GM12891 (cell line): ENCODE results near the gene SYNC.

Experiments used
- DNase-seq: peaks from one replicate; pipeline ENCODE4 v3.0.0; 2011; ENCODE audit warnings: low spot score; ENCODE audit not compliant: insufficient read length
- FAIRE-seq: peaks from 2 replicates; lab custom pipeline; 2011; peaks lifted over from hg19 to GRCh38; lab: Jason Lieb, UNC
- PAX5 ChIP-seq: IDR thresholded peaks from 2 replicates; pipeline ENCODE4 v1.6.1; 2011; ENCODE audit warnings: low read length, moderate library complexity, mild to moderate bottlenecking; ENCODE audit not compliant: insufficient read depth, severe bottlenecking
- POLR2A ChIP-seq: IDR thresholded peaks from 2 replicates; pipeline ENCODE4 v1.6.1; 2011; ENCODE audit warnings: low read depth, low read length, control low read depth
- POLR2AphosphoS5 ChIP-seq: IDR thresholded peaks from 2 replicates; pipeline ENCODE4 v1.6.1; 2011; ENCODE audit warnings: low read depth, low read length, control low read depth
- POU2F2 ChIP-seq: IDR thresholded peaks from 2 replicates; pipeline ENCODE4 v1.6.1; 2011; ENCODE audit warnings: low read depth, mild to moderate bottlenecking, control low read depth, low read length, moderate library complexity
- SPI1 ChIP-seq: IDR thresholded peaks from 2 replicates; pipeline ENCODE4 v1.6.1; 2011; ENCODE audit warnings: low read depth, low read length, control low read depth
- TAF1 ChIP-seq: IDR thresholded peaks from 2 replicates; pipeline ENCODE4 v1.6.1; 2011; ENCODE audit warnings: low read depth, low read length, control low read depth

SYNC gene

GRCh38 chr1:32742199-32742947 lies 39.8 kb upstream of the SYNC start:
- FAIRE-seq = no peak
- TF ChIP-seq POU2F2 (no peak), POLR2AphosphoS5 (no peak), TAF1 (no peak), PAX5 (no peak), SPI1 (no peak), POLR2A (no peak)
- no peak for DNase-seq

GRCh38 chr1:32741413-32742198 lies 39.0 kb upstream of the SYNC start:
- no peak for FAIRE-seq
- TF ChIP-seq SPI1 (no peak), PAX5 (no peak), POU2F2 (no peak), POLR2A (no peak), TAF1 (no peak), POLR2AphosphoS5 (no peak)

GRCh38 chr1:32741059-32741412 lies 38.5 kb upstream of the SYNC start:
- FAIRE-seq = no peak
- no peak for TF ChIP-seq POLR2A
- TF ChIP-seq TAF1 = no peak
- no peak for TF ChIP-seq POLR2AphosphoS5
- no peak for TF ChIP-seq SPI1
- no peak for TF ChIP-seq POU2F2
- TF ChIP-seq PAX5 = no peak
- DNase-seq = no peak

More at GRCh38 chr1:32741413-32742198, 39.0 kb upstream of the SYNC start:
- peak; percentile 55 for DNase-seq

- DNase-seq (no peak), FAIRE-seq (no peak)
- no peak for TF ChIP-seq PAX5
- TF ChIP-seq POU2F2 = no peak
- TF ChIP-seq TAF1 = no peak
- TF ChIP-seq POLR2A = no peak
- no peak for TF ChIP-seq POLR2AphosphoS5
- no peak for TF ChIP-seq SPI1
Measured at GRCh38 chr1:32736812-32737791, 34.5 kb upstream of the SYNC start.

- no peak for DNase-seq
- TF ChIP-seq POLR2AphosphoS5 (no peak), POU2F2 (no peak), TAF1 (no peak), POLR2A (no peak), PAX5 (no peak), SPI1 (no peak)
- no peak for FAIRE-seq
Measured at GRCh38 chr1:32733582-32734321, 31.2 kb upstream of the SYNC start.

- DNase-seq = no peak
- FAIRE-seq = no peak
- no peak for TF ChIP-seq POLR2AphosphoS5
- TF ChIP-seq POLR2A = no peak
- TF ChIP-seq POU2F2 = no peak
- no peak for TF ChIP-seq SPI1
- TF ChIP-seq PAX5 = no peak
- no peak for TF ChIP-seq TAF1
Measured at GRCh38 chr1:32729254-32730046, 26.9 kb upstream of the SYNC start.

- TF ChIP-seq POLR2AphosphoS5 (no peak), POLR2A (no peak), POU2F2 (no peak), PAX5 (no peak)
- DNase-seq (no peak), FAIRE-seq (no peak)
Measured at GRCh38 chr1:32728413-32729077, 26.0 kb upstream of the SYNC start.

GRCh38 chr1:32727876-32728275 lies 25.3 kb upstream of the SYNC start:
- TF ChIP-seq PAX5 = no peak
- no peak for TF ChIP-seq POU2F2
- TF ChIP-seq POLR2AphosphoS5 = no peak
- TF ChIP-seq TAF1 = no peak
- no peak for TF ChIP-seq SPI1
- TF ChIP-seq POLR2A = no peak
- DNase-seq (no peak), FAIRE-seq (no peak)
